ENCODE results near the gene SNRPA. TPM values are rescaled to one million over a fixed set of nuclear protein-coding genes. Genes with fewer than 3 reads are reported as not detected.
A peak's percentile ranks its signal among the peaks of the same experiment; 100 is the strongest.

SNRPA gene
- total and polyA plus RNA-seq, 2 of the 8 experiments (the other 6 are each of a cell fraction or from before 2014, with no cell fraction given), result 201 to 202 TPM

DNA sequence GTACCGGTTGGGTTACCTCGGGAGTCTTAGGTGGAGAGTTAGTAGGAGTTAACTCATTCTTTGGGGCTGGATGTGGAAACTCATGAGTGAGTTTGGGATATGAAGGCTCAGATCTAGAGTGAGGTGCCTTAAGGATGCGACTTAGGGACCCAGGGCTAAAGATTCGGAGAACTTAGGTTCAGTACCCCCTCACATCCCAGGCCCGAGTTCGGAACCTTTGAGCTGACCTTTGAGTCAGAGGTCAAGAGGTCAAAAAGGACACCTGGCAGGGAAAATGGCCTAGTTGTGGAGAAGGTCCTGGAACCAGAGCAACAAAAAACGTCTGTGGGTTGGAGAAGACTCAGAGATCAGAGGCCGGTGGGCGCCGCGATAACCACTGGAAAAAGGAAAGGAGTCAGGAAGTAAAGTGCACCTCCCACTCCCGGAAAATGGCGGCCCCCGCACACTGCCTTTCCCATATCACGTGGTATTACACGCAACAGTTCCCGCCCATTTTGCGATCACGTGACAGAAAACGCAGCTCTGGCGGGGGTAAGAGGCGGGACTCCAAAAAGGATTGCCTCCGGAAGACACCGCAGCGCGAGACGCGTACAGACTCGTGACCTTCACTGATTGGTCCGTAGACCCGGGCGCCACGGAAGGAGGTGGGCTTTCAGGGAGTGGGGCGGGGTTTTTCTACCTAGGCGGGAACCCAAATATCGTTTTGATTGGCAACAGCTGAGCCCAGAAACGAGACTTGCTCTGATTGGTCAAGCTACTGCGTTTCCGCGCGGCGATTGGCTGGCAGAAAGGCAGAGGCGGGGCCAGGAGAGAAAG is 737 bp upstream of the SNRPA start, which contains the start of gene ACTMAP (continued):
- TF ChIP-seq, protein P1, sequence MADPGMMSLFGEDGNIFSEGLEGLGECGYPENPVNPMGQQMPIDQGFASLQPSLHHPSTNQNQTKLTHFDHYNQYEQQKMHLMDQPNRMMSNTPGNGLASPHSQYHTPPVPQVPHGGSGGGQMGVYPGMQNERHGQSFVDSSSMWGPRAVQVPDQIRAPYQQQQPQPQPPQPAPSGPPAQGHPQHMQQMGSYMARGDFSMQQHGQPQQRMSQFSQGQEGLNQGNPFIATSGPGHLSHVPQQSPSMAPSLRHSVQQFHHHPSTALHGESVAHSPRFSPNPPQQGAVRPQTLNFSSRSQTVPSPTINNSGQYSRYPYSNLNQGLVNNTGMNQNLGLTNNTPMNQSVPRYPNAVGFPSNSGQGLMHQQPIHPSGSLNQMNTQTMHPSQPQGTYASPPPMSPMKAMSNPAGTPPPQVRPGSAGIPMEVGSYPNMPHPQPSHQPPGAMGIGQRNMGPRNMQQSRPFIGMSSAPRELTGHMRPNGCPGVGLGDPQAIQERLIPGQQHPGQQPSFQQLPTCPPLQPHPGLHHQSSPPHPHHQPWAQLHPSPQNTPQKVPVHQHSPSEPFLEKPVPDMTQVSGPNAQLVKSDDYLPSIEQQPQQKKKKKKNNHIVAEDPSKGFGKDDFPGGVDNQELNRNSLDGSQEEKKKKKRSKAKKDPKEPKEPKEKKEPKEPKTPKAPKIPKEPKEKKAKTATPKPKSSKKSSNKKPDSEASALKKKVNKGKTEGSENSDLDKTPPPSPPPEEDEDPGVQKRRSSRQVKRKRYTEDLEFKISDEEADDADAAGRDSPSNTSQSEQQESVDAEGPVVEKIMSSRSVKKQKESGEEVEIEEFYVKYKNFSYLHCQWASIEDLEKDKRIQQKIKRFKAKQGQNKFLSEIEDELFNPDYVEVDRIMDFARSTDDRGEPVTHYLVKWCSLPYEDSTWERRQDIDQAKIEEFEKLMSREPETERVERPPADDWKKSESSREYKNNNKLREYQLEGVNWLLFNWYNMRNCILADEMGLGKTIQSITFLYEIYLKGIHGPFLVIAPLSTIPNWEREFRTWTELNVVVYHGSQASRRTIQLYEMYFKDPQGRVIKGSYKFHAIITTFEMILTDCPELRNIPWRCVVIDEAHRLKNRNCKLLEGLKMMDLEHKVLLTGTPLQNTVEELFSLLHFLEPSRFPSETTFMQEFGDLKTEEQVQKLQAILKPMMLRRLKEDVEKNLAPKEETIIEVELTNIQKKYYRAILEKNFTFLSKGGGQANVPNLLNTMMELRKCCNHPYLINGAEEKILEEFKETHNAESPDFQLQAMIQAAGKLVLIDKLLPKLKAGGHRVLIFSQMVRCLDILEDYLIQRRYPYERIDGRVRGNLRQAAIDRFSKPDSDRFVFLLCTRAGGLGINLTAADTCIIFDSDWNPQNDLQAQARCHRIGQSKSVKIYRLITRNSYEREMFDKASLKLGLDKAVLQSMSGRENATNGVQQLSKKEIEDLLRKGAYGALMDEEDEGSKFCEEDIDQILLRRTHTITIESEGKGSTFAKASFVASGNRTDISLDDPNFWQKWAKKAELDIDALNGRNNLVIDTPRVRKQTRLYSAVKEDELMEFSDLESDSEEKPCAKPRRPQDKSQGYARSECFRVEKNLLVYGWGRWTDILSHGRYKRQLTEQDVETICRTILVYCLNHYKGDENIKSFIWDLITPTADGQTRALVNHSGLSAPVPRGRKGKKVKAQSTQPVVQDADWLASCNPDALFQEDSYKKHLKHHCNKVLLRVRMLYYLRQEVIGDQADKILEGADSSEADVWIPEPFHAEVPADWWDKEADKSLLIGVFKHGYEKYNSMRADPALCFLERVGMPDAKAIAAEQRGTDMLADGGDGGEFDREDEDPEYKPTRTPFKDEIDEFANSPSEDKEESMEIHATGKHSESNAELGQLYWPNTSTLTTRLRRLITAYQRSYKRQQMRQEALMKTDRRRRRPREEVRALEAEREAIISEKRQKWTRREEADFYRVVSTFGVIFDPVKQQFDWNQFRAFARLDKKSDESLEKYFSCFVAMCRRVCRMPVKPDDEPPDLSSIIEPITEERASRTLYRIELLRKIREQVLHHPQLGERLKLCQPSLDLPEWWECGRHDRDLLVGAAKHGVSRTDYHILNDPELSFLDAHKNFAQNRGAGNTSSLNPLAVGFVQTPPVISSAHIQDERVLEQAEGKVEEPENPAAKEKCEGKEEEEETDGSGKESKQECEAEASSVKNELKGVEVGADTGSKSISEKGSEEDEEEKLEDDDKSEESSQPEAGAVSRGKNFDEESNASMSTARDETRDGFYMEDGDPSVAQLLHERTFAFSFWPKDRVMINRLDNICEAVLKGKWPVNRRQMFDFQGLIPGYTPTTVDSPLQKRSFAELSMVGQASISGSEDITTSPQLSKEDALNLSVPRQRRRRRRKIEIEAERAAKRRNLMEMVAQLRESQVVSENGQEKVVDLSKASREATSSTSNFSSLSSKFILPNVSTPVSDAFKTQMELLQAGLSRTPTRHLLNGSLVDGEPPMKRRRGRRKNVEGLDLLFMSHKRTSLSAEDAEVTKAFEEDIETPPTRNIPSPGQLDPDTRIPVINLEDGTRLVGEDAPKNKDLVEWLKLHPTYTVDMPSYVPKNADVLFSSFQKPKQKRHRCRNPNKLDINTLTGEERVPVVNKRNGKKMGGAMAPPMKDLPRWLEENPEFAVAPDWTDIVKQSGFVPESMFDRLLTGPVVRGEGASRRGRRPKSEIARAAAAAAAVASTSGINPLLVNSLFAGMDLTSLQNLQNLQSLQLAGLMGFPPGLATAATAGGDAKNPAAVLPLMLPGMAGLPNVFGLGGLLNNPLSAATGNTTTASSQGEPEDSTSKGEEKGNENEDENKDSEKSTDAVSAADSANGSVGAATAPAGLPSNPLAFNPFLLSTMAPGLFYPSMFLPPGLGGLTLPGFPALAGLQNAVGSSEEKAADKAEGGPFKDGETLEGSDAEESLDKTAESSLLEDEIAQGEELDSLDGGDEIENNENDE (IDR thresholded peaks at IDR 0.05; ENCODE audit: insufficient replicate concordance, low read length), result no peak
- TF ChIP-seq CEBPB (IDR thresholded peaks at IDR 0.05; ENCODE audit: low read depth, low read length), result no peak
- no peak for TF ChIP-seq SIRT6 (IDR thresholded peaks at IDR 0.05; ENCODE audit: low read length)
- no peak for TF ChIP-seq SRF (IDR thresholded peaks at IDR 0.05; ENCODE audit: low read depth, low read length)
- no peak for TF ChIP-seq RBBP5 (IDR thresholded peaks at IDR 0.05; ENCODE audit: borderline replicate concordance, low read depth, low read length)
- TF ChIP-seq RXRA (IDR thresholded peaks at IDR 0.05; ENCODE audit: insufficient read depth, low read depth, low read length), result peak; percentile 80; the same call in 1 of the 2 replicates
- TF ChIP-seq KDM1A (IDR thresholded peaks at IDR 0.05; ENCODE audit: borderline replicate concordance, low read length), result no peak
- peak; percentile 79 for TF ChIP-seq CREB1 (IDR thresholded peaks at IDR 0.05)
- TF ChIP-seq CBX5 (IDR thresholded peaks at IDR 0.05; ENCODE audit: low read depth, low read length), result no peak
- no peak for TF ChIP-seq CTBP2 (IDR thresholded peaks at IDR 0.05; ENCODE audit: borderline replicate concordance, insufficient read depth, insufficient read length, low read length)
- TF ChIP-seq BACH1 (IDR thresholded peaks at IDR 0.05; ENCODE audit: low read length), result no peak

Data from H1 (cell line).